K562 (cell line): Measurements from ENCODE around the gene CAPZA1. TPM values are rescaled to one million over a fixed set of nuclear protein-coding genes. Genes with fewer than 3 reads are reported as not detected.

ENCODE experiments used
- ATF1 ChIP-seq, 2 experiments: fragments of 450-650 bp in 1 of 2; IDR thresholded peaks; 2 replicates each; pipeline ENCODE4 v1.6.1; 2016; ENCODE audit warnings: missing compliant biosample characterization in 1 of 2, missing genetic modification characterization in 1 of 2
- CAMTA2 ChIP-seq: fragments of 250-450 bp; sonication (Bioruptor Pico); conservative IDR thresholded peaks from 2 replicates; pipeline ENCODE4 v1.5.1; 2022
- CHCHD3 ChIP-seq: fragments of 250-450 bp; sonication (Bioruptor Pico); IDR thresholded peaks from 2 replicates; pipeline ENCODE4 v2.1.2; 2022; ENCODE audit warnings: mild to moderate bottlenecking
- ESRRA ChIP-seq: fragments of 450-650 bp; IDR thresholded peaks from 2 replicates; pipeline ENCODE4 v1.6.1; 2014; ENCODE audit warnings: low read depth, mild to moderate bottlenecking, moderate library complexity, borderline replicate concordance
- FOXM1 ChIP-seq, 2 experiments: fragments of 450-650 bp in 1 of 2; sonication (generic) in 1 of 2; formaldehyde crosslinking in 1 of 2; IDR thresholded peaks; 2 replicates each; pipeline versions ENCODE4 v1.6.1 to v1.9.0; 2017 to 2022; ENCODE audit warnings: low read depth in 2 of 2, mild to moderate bottlenecking in 2 of 2, missing genetic modification reagents in 1 of 2, moderate library complexity in 1 of 2
- GATA2 ChIP-seq: sonication (generic); formaldehyde crosslinking; IDR thresholded peaks from 2 replicates; pipeline ENCODE4 v1.4.0; 2020; ENCODE audit warnings: mild to moderate bottlenecking, missing genetic modification reagents
- IFI16 ChIP-seq: fragments of 250-450 bp; sonication (Bioruptor Pico); IDR thresholded peaks from 2 replicates; pipeline ENCODE4 v2.1.2; 2022; ENCODE audit warnings: mild to moderate bottlenecking, inconsistent platforms
- KAT8 ChIP-seq: fragments of 450-650 bp; IDR thresholded peaks from 2 replicates; pipeline ENCODE4 v1.6.1; 2016; ENCODE audit warnings: low read depth, mild to moderate bottlenecking
- L3MBTL2 ChIP-seq: fragments of 450-650 bp; IDR thresholded peaks from 2 replicates; pipeline ENCODE4 v1.6.1; 2016; ENCODE audit warnings: mild to moderate bottlenecking, moderate library complexity
- NFATC3 ChIP-seq: fragments of 450-650 bp; IDR thresholded peaks from 2 replicates; pipeline ENCODE4 v1.6.1; 2017; ENCODE audit warnings: mild to moderate bottlenecking
- SMARCE1 ChIP-seq: fragments of 450-650 bp; IDR thresholded peaks from 2 replicates; pipeline ENCODE4 v1.7.1; 2016; ENCODE audit warnings: mild to moderate bottlenecking
- TAF1 ChIP-seq: IDR thresholded peaks from 2 replicates; pipeline ENCODE4 v1.6.1; 2011; ENCODE audit warnings: mild to moderate bottlenecking, low read length, moderate library complexity; ENCODE audit not compliant: insufficient read depth, control insufficient read depth, severe bottlenecking; ENCODE audit errors: extremely low read depth
- ZFP1 ChIP-seq: fragments of 450-650 bp; formaldehyde crosslinking; IDR thresholded peaks from 2 replicates; pipeline ENCODE4 v1.4.0; 2020; ENCODE audit warnings: mild to moderate bottlenecking, mixed read lengths
- ZNF431 ChIP-seq: sonication (generic); formaldehyde crosslinking; IDR thresholded peaks from 2 replicates; pipeline ENCODE4 v1.8.0; 2022; ENCODE audit warnings: mild to moderate bottlenecking, missing genetic modification reagents
- ZNF644 ChIP-seq: fragments of 200-800 bp; sonication (Bioruptor generic); IDR thresholded peaks from 2 replicates; pipeline ENCODE4 v1.6.1; 2016; ENCODE audit warnings: low read depth, missing genetic modification characterization, missing compliant biosample characterization
- ZNF830 ChIP-seq: fragments of 250-450 bp; sonication (Bioruptor Pico); IDR thresholded peaks from 2 replicates; pipeline ENCODE4 v1.5.0; 2021; ENCODE audit warnings: mild to moderate bottlenecking
- polyA plus RNA-seq, 8 experiments: library from polyadenylated mRNA; depleted of rRNA in 4 of 8; stranded (reverse) in 5 of 8; unstranded in 3 of 8; fragments of >200 nt; fragmentation: Nextera tagmentation in 2 of 8; fragmentation: Illumina TruSeq in 1 of 8; extraction: Ambion mirVana in 2 of 8; extraction: Trizol in 1 of 8; gene quantifications; 2 replicates each; pipeline versions ENCODE4 v1.2.1 to v1.2.3, GENCODE V29; 2011 to 2014; ENCODE audit warnings: inconsistent platforms in 1 of 8, missing spikeins in 1 of 8
- total RNA-seq, 7 experiments: library from RNA; depleted of rRNA in 6 of 7; stranded (reverse); fragments of >200 nt in 6 of 7; fragmentation: Illumina TruSeq in 2 of 7; extraction: Trizol in 2 of 7; gene quantifications; 2 replicates each; pipeline versions ENCODE4 v1.2.1 to v1.2.3, GENCODE V29; 2011 to 2021; ENCODE audit warnings: low replicate concordance in 1 of 7
- TF ChIP-seq, protein P1 (sequence below): sonication (generic); formaldehyde crosslinking; IDR thresholded peaks from 2 replicates; pipeline ENCODE4 v1.8.0; 2023; ENCODE audit warnings: mild to moderate bottlenecking, missing genetic modification reagents
- TF ChIP-seq, protein P2 (sequence below): sonication (generic); formaldehyde crosslinking; IDR thresholded peaks from 2 replicates; pipeline ENCODE4 v1.8.1; 2023; ENCODE audit warnings: mild to moderate bottlenecking, missing genetic modification reagents
- TF ChIP-seq, protein P3 (sequence below): fragments of 250-450 bp; sonication (Bioruptor Pico); IDR thresholded peaks from 2 replicates; pipeline ENCODE4 v1.8.0; 2022; ENCODE audit warnings: inconsistent platforms, mild to moderate bottlenecking, moderate library complexity, borderline replicate concordance
- TF ChIP-seq, protein P4 (sequence below): fragments of 250-450 bp; sonication (Bioruptor Pico); IDR thresholded peaks from 2 replicates; pipeline ENCODE4 v1.8.0; 2021; ENCODE audit warnings: moderate library complexity, mild to moderate bottlenecking, inconsistent platforms

Gene CAPZA1
- total and polyA plus RNA-seq, 9 of the 15 experiments (the other 6 are each of a cell fraction or from before 2014, with no cell fraction given) = 237 to 1,020 (median 306) TPM

DNA sequence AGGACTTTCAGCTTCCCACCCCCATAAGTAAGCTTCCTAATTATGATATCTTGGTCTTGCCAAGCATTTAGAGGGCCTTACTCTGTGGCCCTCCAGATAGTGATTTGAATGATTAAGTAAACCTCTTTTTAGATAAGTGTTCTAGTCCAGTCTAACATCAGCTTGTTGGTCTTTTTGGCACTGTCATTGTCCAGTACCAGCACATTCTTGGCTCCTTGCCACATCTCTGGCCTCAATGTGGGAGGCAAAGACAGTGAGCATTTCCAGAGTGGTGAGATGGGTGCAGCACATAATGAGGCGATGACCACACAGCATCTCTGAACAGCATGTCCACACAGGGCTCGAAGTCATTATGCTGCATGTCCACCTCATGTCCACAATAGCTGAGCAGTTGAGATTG, 6.1 kb downstream of the CAPZA1 start (continued):
- TF ChIP-seq FOXM1 (IDR thresholded peaks at IDR 0.05; ENCODE audit: low read depth) = no peak
- TF ChIP-seq FOXM1 (CRISPR knock-in tag; IDR thresholded peaks at IDR 0.05; ENCODE audit: low read depth) = no peak
- no peak for TF ChIP-seq ZNF644 (tag)
- TF ChIP-seq, protein P1, sequence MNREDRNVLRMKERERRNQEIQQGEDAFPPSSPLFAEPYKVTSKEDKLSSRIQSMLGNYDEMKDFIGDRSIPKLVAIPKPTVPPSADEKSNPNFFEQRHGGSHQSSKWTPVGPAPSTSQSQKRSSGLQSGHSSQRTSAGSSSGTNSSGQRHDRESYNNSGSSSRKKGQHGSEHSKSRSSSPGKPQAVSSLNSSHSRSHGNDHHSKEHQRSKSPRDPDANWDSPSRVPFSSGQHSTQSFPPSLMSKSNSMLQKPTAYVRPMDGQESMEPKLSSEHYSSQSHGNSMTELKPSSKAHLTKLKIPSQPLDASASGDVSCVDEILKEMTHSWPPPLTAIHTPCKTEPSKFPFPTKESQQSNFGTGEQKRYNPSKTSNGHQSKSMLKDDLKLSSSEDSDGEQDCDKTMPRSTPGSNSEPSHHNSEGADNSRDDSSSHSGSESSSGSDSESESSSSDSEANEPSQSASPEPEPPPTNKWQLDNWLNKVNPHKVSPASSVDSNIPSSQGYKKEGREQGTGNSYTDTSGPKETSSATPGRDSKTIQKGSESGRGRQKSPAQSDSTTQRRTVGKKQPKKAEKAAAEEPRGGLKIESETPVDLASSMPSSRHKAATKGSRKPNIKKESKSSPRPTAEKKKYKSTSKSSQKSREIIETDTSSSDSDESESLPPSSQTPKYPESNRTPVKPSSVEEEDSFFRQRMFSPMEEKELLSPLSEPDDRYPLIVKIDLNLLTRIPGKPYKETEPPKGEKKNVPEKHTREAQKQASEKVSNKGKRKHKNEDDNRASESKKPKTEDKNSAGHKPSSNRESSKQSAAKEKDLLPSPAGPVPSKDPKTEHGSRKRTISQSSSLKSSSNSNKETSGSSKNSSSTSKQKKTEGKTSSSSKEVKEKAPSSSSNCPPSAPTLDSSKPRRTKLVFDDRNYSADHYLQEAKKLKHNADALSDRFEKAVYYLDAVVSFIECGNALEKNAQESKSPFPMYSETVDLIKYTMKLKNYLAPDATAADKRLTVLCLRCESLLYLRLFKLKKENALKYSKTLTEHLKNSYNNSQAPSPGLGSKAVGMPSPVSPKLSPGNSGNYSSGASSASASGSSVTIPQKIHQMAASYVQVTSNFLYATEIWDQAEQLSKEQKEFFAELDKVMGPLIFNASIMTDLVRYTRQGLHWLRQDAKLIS (CRISPR knock-in tag) = no peak
- no peak for TF ChIP-seq CHCHD3 (CRISPR knock-in tag)
- TF ChIP-seq, protein P2, sequence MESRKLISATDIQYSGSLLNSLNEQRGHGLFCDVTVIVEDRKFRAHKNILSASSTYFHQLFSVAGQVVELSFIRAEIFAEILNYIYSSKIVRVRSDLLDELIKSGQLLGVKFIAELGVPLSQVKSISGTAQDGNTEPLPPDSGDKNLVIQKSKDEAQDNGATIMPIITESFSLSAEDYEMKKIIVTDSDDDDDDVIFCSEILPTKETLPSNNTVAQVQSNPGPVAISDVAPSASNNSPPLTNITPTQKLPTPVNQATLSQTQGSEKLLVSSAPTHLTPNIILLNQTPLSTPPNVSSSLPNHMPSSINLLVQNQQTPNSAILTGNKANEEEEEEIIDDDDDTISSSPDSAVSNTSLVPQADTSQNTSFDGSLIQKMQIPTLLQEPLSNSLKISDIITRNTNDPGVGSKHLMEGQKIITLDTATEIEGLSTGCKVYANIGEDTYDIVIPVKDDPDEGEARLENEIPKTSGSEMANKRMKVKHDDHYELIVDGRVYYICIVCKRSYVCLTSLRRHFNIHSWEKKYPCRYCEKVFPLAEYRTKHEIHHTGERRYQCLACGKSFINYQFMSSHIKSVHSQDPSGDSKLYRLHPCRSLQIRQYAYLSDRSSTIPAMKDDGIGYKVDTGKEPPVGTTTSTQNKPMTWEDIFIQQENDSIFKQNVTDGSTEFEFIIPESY (CRISPR knock-in tag) = no peak
- TF ChIP-seq ZFP1 = no peak
- TF ChIP-seq ZNF830 = no peak
- no peak for TF ChIP-seq KAT8
- TF ChIP-seq, protein P3, sequence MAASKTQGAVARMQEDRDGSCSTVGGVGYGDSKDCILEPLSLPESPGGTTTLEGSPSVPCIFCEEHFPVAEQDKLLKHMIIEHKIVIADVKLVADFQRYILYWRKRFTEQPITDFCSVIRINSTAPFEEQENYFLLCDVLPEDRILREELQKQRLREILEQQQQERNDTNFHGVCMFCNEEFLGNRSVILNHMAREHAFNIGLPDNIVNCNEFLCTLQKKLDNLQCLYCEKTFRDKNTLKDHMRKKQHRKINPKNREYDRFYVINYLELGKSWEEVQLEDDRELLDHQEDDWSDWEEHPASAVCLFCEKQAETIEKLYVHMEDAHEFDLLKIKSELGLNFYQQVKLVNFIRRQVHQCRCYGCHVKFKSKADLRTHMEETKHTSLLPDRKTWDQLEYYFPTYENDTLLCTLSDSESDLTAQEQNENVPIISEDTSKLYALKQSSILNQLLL = no peak
- no peak for TF ChIP-seq ATF1 (CRISPR knock-in tag; IDR thresholded peaks at IDR 0.05)
- TF ChIP-seq ATF1 (tag; IDR thresholded peaks at IDR 0.05) = peak; percentile 17; the same call in 1 of the 2 replicates
- TF ChIP-seq SMARCE1 = peak; percentile 64; the same call in 1 of the 2 replicates
- TF ChIP-seq NFATC3 = no peak
- no peak for TF ChIP-seq GATA2 (CRISPR knock-in tag)
- TF ChIP-seq, protein P4, sequence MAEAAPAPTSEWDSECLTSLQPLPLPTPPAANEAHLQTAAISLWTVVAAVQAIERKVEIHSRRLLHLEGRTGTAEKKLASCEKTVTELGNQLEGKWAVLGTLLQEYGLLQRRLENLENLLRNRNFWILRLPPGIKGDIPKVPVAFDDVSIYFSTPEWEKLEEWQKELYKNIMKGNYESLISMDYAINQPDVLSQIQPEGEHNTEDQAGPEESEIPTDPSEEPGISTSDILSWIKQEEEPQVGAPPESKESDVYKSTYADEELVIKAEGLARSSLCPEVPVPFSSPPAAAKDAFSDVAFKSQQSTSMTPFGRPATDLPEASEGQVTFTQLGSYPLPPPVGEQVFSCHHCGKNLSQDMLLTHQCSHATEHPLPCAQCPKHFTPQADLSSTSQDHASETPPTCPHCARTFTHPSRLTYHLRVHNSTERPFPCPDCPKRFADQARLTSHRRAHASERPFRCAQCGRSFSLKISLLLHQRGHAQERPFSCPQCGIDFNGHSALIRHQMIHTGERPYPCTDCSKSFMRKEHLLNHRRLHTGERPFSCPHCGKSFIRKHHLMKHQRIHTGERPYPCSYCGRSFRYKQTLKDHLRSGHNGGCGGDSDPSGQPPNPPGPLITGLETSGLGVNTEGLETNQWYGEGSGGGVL (CRISPR knock-in tag) = no peak
- TF ChIP-seq IFI16 (CRISPR knock-in tag) = no peak
- no peak for TF ChIP-seq L3MBTL2
- no peak for TF ChIP-seq TAF1
- TF ChIP-seq CAMTA2 (CRISPR knock-in tag) = no peak
- no peak for TF ChIP-seq ESRRA
- TF ChIP-seq ZNF431 (CRISPR knock-in tag) = no peak
